Dendritic cell treated with granulocyte-macrophage colony-stimulating factor and Interleukin-4, amounts not matched to agents 40 ng/mL and 50 ng/mL, for 4 days (primary cell): ENCODE data around the gene ZDHHC4.

Experiments
- H3K27ac Mint-ChIP-seq: one replicate; pipeline ENCODE4 v1.8.0; 2022; ENCODE audit warnings: mild to moderate bottlenecking, mixed read lengths
- H3K27me3 Mint-ChIP-seq: one replicate; pipeline ENCODE4 v1.8.0; 2022; ENCODE audit warnings: mild to moderate bottlenecking, mixed read lengths
- H3K36me3 Mint-ChIP-seq: one replicate; pipeline ENCODE4 v1.8.0; 2022; ENCODE audit warnings: low read depth, mixed read lengths
- H3K4me1 Mint-ChIP-seq: one replicate; pipeline ENCODE4 v1.8.0; 2022; ENCODE audit warnings: low read depth, mixed read lengths
- H3K4me3 Mint-ChIP-seq: one replicate; pipeline ENCODE4 v1.8.0; 2022; ENCODE audit warnings: mild to moderate bottlenecking, moderate library complexity, mixed read lengths
- H3K9me3 Mint-ChIP-seq: one replicate; pipeline ENCODE4 v1.8.0; 2022; ENCODE audit warnings: mixed read lengths
- intact Hi-C: fragments of 100-400 bp; cut with micrococcal nuclease; formaldehyde crosslinking; loops from one replicate; pipeline ENCODE4 v1.15.0; 2022

The ZDHHC4 gene

GRCh38 chr7:6547400-6547799 lies 29.9 kb upstream of the ZDHHC4 start:
- peaks cover 13% of the 10 kb centered on the region for H3K4me1 Mint-ChIP-seq
- no peak overlapping the region for H3K27ac Mint-ChIP-seq
- no peak overlapping the region for H3K4me3 Mint-ChIP-seq
- no peaks in the 10 kb centered on the region for H3K9me3 Mint-ChIP-seq
- intact Hi-C loops = no loop called here
- H3K27me3 Mint-ChIP-seq = no peaks in the 10 kb centered on the region
- no peaks in the 10 kb centered on the region for H3K36me3 Mint-ChIP-seq

GRCh38 chr7:6551016-6551511 lies 26.2 kb upstream of the ZDHHC4 start, which contains the start of gene GRID2IP:
Gene GRID2IP (minus strand): TSS chr7:6551461. CDS start chr7:6551436, 25 bp downstream.
- no peaks in the 10 kb centered on the region for H3K27me3 Mint-ChIP-seq
- H3K9me3 Mint-ChIP-seq = no peaks in the 10 kb centered on the region
- H3K4me3 Mint-ChIP-seq = no peak within 1 kb of the TSS
- H3K36me3 Mint-ChIP-seq = no peaks in the 10 kb centered on the region
- peaks cover 5% of the 10 kb centered on the region for H3K4me1 Mint-ChIP-seq
- H3K27ac Mint-ChIP-seq = no peak within 1 kb of the TSS
- intact Hi-C loops = no loop called here

- Mint-ChIP-seq H3K4me3 (no peak overlapping the region), H3K27ac (no peak overlapping the region), H3K27me3 (no peaks in the 10 kb centered on the region), H3K36me3 (no peaks in the 10 kb centered on the region), H3K4me1 (peaks cover 9% of the 10 kb centered on the region), H3K9me3 (no peaks in the 10 kb centered on the region)
- intact Hi-C loops = no loop called here
Observed at GRCh38 chr7:6553448-6554044, 23.7 kb upstream of the ZDHHC4 start.

GRCh38 chr7:6554848-6555247 lies 22.4 kb upstream of the ZDHHC4 start:
- H3K27me3 Mint-ChIP-seq = peaks cover 3% of the 10 kb centered on the region
- intact Hi-C loops = no loop called here
- H3K9me3 Mint-ChIP-seq = no peaks in the 10 kb centered on the region
- no peak overlapping the region for H3K27ac Mint-ChIP-seq
- no peaks in the 10 kb centered on the region for H3K36me3 Mint-ChIP-seq
- peaks cover 9% of the 10 kb centered on the region for H3K4me1 Mint-ChIP-seq
- no peak overlapping the region for H3K4me3 Mint-ChIP-seq

GRCh38 chr7:6556196-6556595 lies 21.1 kb upstream of the ZDHHC4 start:
- Mint-ChIP-seq H3K4me1 (peaks cover 9% of the 10 kb centered on the region), H3K4me3 (no peak overlapping the region), H3K27me3 (peaks cover 5% of the 10 kb centered on the region), H3K27ac (no peak overlapping the region), H3K9me3 (no peaks in the 10 kb centered on the region), H3K36me3 (no peaks in the 10 kb centered on the region)
- intact Hi-C loops = no loop called here

GRCh38 chr7:6558837-6559236 lies 18.4 kb upstream of the ZDHHC4 start:
- H3K27ac Mint-ChIP-seq = no peak overlapping the region
- intact Hi-C loops = loop anchor here (1.0 kb wide), 1 partner anchor 43 kb away; no protein-coding TSS in a partner anchor
- H3K4me1 Mint-ChIP-seq = peaks cover 9% of the 10 kb centered on the region
- H3K36me3 Mint-ChIP-seq = no peaks in the 10 kb centered on the region
- H3K9me3 Mint-ChIP-seq = no peaks in the 10 kb centered on the region
- H3K4me3 Mint-ChIP-seq = no peak overlapping the region
- H3K27me3 Mint-ChIP-seq = peaks cover 5% of the 10 kb centered on the region

- no peaks in the 10 kb centered on the region for H3K9me3 Mint-ChIP-seq
- no peak overlapping the region for H3K27ac Mint-ChIP-seq
- H3K36me3 Mint-ChIP-seq = no peaks in the 10 kb centered on the region
- peaks cover 9% of the 10 kb centered on the region for H3K4me1 Mint-ChIP-seq
- intact Hi-C loops = loop anchor here (1.0 kb wide), 1 partner anchor 44 kb away; no protein-coding TSS in a partner anchor
- H3K27me3 Mint-ChIP-seq = peaks cover 5% of the 10 kb centered on the region
- no peak overlapping the region for H3K4me3 Mint-ChIP-seq
Observed at GRCh38 chr7:6559896-6560295, 17.4 kb upstream of the ZDHHC4 start.

- Mint-ChIP-seq H3K27ac (no peak overlapping the region), H3K4me1 (peaks cover 3% of the 10 kb centered on the region), H3K27me3 (peaks cover 5% of the 10 kb centered on the region), H3K4me3 (no peak overlapping the region), H3K36me3 (no peaks in the 10 kb centered on the region), H3K9me3 (no peaks in the 10 kb centered on the region)
- intact Hi-C loops = no loop called here
Observed at GRCh38 chr7:6562106-6562505, 15.1 kb upstream of the ZDHHC4 start.

GRCh38 chr7:6563936-6564770 lies 13.1 kb upstream of the ZDHHC4 start:
- H3K4me3 Mint-ChIP-seq = no peak overlapping the region
- no peaks in the 10 kb centered on the region for H3K4me1 Mint-ChIP-seq
- H3K27ac Mint-ChIP-seq = no peak overlapping the region
- H3K27me3 Mint-ChIP-seq = peaks cover 7% of the 10 kb centered on the region
- no peaks in the 10 kb centered on the region for H3K36me3 Mint-ChIP-seq
- H3K9me3 Mint-ChIP-seq = no peaks in the 10 kb centered on the region
- intact Hi-C loops = no loop called here

- no peak overlapping the region for H3K27ac Mint-ChIP-seq
- H3K9me3 Mint-ChIP-seq = no peaks in the 10 kb centered on the region
- H3K4me1 Mint-ChIP-seq = no peaks in the 10 kb centered on the region
- no peaks in the 10 kb centered on the region for H3K36me3 Mint-ChIP-seq
- H3K27me3 Mint-ChIP-seq = peaks cover 7% of the 10 kb centered on the region
- H3K4me3 Mint-ChIP-seq = no peak overlapping the region
- intact Hi-C loops = no loop called here
Observed at GRCh38 chr7:6565655-6566054, 11.6 kb upstream of the ZDHHC4 start.

GRCh38 chr7:6567886-6568285 lies 9.4 kb upstream of the ZDHHC4 start:
- Mint-ChIP-seq H3K4me3 (no peak overlapping the region), H3K4me1 (no peaks in the 10 kb centered on the region), H3K36me3 (no peaks in the 10 kb centered on the region), H3K27ac (no peak overlapping the region), H3K27me3 (peaks cover 11% of the 10 kb centered on the region), H3K9me3 (no peaks in the 10 kb centered on the region)
- intact Hi-C loops = no loop called here

- Mint-ChIP-seq H3K36me3 (no peaks in the 10 kb centered on the region), H3K9me3 (no peaks in the 10 kb centered on the region), H3K27ac (no peak overlapping the region), H3K4me3 (no peak overlapping the region), H3K27me3 (peaks cover 15% of the 10 kb centered on the region), H3K4me1 (no peaks in the 10 kb centered on the region)
- intact Hi-C loops = no loop called here
Observed at GRCh38 chr7:6571160-6571779, 6.0 kb upstream of the ZDHHC4 start.

- peaks cover 9% of the 10 kb centered on the region for H3K27me3 Mint-ChIP-seq
- H3K36me3 Mint-ChIP-seq = peaks cover 12% of the 10 kb centered on the region
- H3K9me3 Mint-ChIP-seq = no peaks in the 10 kb centered on the region
- peaks cover 23% of the 10 kb centered on the region for H3K4me1 Mint-ChIP-seq
- no peak overlapping the region for H3K27ac Mint-ChIP-seq
- intact Hi-C loops = no loop called here
- H3K4me3 Mint-ChIP-seq = no peak overlapping the region
Observed at GRCh38 chr7:6575281-6576023, 1.8 kb upstream of the ZDHHC4 start.
